Astrocyte (in vitro differentiated cells and primary cell): ENCODE data around the gene CDRT15. TPM values are rescaled to one million over a fixed set of nuclear protein-coding genes. Genes with fewer than 3 reads are reported as not detected.

Source experiments
- DNase-seq: peaks from one replicate; pipeline ENCODE4 v3.0.0-alpha.2; 2010; ENCODE audit warnings: low read depth
- FAIRE-seq: peaks from 2 replicates; lab custom pipeline; 2011; peaks lifted over from hg19 to GRCh38; lab: Jason Lieb, UNC
- H2AFZ ChIP-seq: 2 replicates; pipeline ENCODE4 v1.6.0; 2012; ENCODE audit warnings: low read depth, low read length, inconsistent platforms
- H3K27ac ChIP-seq: 2 replicates; pipeline ENCODE4 v1.5.1; 2011; ENCODE audit warnings: low read depth, low read length, inconsistent platforms
- H3K27me3 ChIP-seq: 2 replicates; pipeline ENCODE4 v1.6.0; 2011; ENCODE audit warnings: low read length, inconsistent platforms; ENCODE audit not compliant: insufficient read depth
- H3K36me3 ChIP-seq: 2 replicates; pipeline ENCODE4 v1.5.1; 2011; ENCODE audit warnings: low read length, inconsistent platforms; ENCODE audit not compliant: insufficient read depth
- H3K4me1 ChIP-seq: 2 replicates; pipeline ENCODE4 v1.5.1; 2011; ENCODE audit warnings: low read length, inconsistent platforms; ENCODE audit not compliant: insufficient read depth
- H3K4me2 ChIP-seq: 2 replicates; pipeline ENCODE4 v1.6.0; 2012; ENCODE audit warnings: low read length, inconsistent platforms
- H3K4me3 ChIP-seq: 2 replicates; pipeline ENCODE4 v1.5.1; 2011; ENCODE audit warnings: low read depth, mild to moderate bottlenecking, low read length, inconsistent platforms; ENCODE audit not compliant: insufficient read depth
- H3K79me2 ChIP-seq: 2 replicates; pipeline ENCODE4 v1.6.0; 2012; ENCODE audit warnings: mild to moderate bottlenecking, low read length, inconsistent platforms; ENCODE audit not compliant: insufficient read depth
- H3K9ac ChIP-seq: 2 replicates; pipeline ENCODE4 v1.6.0; 2012; ENCODE audit warnings: mild to moderate bottlenecking, low read length, inconsistent platforms
- H3K9me3 ChIP-seq: 2 replicates; pipeline ENCODE4 v1.5.1; 2012; ENCODE audit warnings: low read depth, mild to moderate bottlenecking, low read length, inconsistent platforms; ENCODE audit not compliant: insufficient read depth
- H4K20me1 ChIP-seq: 2 replicates; pipeline ENCODE4 v1.6.0; 2012; ENCODE audit warnings: low read length, inconsistent platforms; ENCODE audit not compliant: insufficient read depth
- H3K27ac Mint-ChIP-seq: one replicate; pipeline ENCODE4 v1.8.0; 2021; ENCODE audit warnings: mild to moderate bottlenecking, mixed read lengths; ENCODE audit not compliant: unreplicated experiment
- H3K27me3 Mint-ChIP-seq: one replicate; pipeline ENCODE4 v1.8.0; 2021; ENCODE audit warnings: low read depth, mixed read lengths; ENCODE audit not compliant: unreplicated experiment
- H3K36me3 Mint-ChIP-seq: one replicate; pipeline ENCODE4 v1.8.0; 2021; ENCODE audit warnings: low read depth, mixed read lengths; ENCODE audit not compliant: unreplicated experiment
- H3K4me1 Mint-ChIP-seq: one replicate; pipeline ENCODE4 v1.8.0; 2021; ENCODE audit warnings: low read depth, mixed read lengths; ENCODE audit not compliant: unreplicated experiment
- H3K4me3 Mint-ChIP-seq: one replicate; pipeline ENCODE4 v1.8.0; 2021; ENCODE audit warnings: mild to moderate bottlenecking, moderate library complexity, mixed read lengths; ENCODE audit not compliant: unreplicated experiment
- H3K9me3 Mint-ChIP-seq: one replicate; pipeline ENCODE4 v1.8.0; 2021; ENCODE audit warnings: mild to moderate bottlenecking, mixed read lengths; ENCODE audit not compliant: unreplicated experiment
- CTCF ChIP-seq: IDR thresholded peaks from 2 replicates; pipeline ENCODE4 v1.5.1; 2011; ENCODE audit warnings: low read depth, mild to moderate bottlenecking, inconsistent platforms, low read length, moderate library complexity; ENCODE audit not compliant: insufficient read depth
- EZH2 ChIP-seq: IDR thresholded peaks from 2 replicates; pipeline ENCODE4 v1.6.1; 2012; ENCODE audit warnings: mild to moderate bottlenecking, low read length, inconsistent platforms; ENCODE audit not compliant: insufficient read depth
- total RNA-seq: library from RNA; stranded (reverse); gene quantifications from 2 replicates; pipeline ENCODE4 v1.2.1, GENCODE V29; 2021

CDRT15 gene
- total RNA-seq, 1 donor from 2014 or later: not detected

DNA sequence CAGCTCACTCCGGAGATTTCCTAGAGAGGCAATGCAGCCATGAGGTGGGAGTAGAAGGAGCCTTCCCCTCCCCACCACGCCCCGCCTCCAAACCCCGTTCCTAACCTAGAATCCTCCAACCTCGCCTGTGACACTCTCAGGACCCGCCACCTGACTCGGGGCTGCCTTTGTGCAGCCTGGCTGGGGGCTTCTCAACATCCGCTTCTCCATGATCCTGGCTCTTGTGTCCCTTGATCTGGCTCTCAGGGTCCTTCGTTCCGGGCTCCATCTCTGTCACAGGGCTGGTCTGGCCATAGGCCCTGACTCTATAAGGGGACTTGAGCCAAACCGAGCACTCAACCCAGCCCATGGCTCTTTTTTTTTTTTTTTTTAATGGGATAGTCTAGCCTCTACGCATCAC lies 24.3 kb downstream of the CDRT15 start:
- TF ChIP-seq EZH2 (no peak), CTCF (no peak)
- Histone ChIP-seq H3K4me3 (no peak overlapping the region), H3K79me2 (no peaks in the 10 kb centered on the region), H3K27ac (no peak overlapping the region), H3K4me2 (no peak overlapping the region), H3K4me1 (no peaks in the 10 kb centered on the region), H3K36me3 (peaks cover 2% of the 10 kb centered on the region), H3K9me3 (no peaks in the 10 kb centered on the region), H4K20me1 (no peaks in the 10 kb centered on the region), H3K27me3 (no peaks in the 10 kb centered on the region), H2AFZ (no peak overlapping the region), H3K9ac (no peak overlapping the region)
- Mint-ChIP-seq H3K27me3 (no peaks in the 10 kb centered on the region), H3K27ac (no peak overlapping the region), H3K4me1 (peaks cover 4% of the 10 kb centered on the region), H3K36me3 (peaks cover 30% of the 10 kb centered on the region), H3K9me3 (peaks cover 3% of the 10 kb centered on the region), H3K4me3 (no peak overlapping the region)
- FAIRE-seq: no peak
- no peak for DNase-seq

- Mint-ChIP-seq H3K9me3 (peaks cover 3% of the 10 kb centered on the region), H3K4me1 (peaks cover 4% of the 10 kb centered on the region)
These were observed 24.9 kb downstream of the CDRT15 start for GRCh38 chr17:14211801-14212200.

More at GRCh38 chr17:14211801-14212200, 24.9 kb downstream of the CDRT15 start:
- Histone ChIP-seq H3K36me3 (peaks cover 4% of the 10 kb centered on the region), H4K20me1 (no peaks in the 10 kb centered on the region), H3K4me2 (no peak overlapping the region), H2AFZ (no peak overlapping the region), H3K4me3 (no peak overlapping the region), H3K27me3 (no peaks in the 10 kb centered on the region), H3K9ac (no peak overlapping the region), H3K4me1 (no peaks in the 10 kb centered on the region), H3K27ac (no peak overlapping the region), H3K79me2 (no peaks in the 10 kb centered on the region), H3K9me3 (no peaks in the 10 kb centered on the region)
- Mint-ChIP-seq H3K27me3 (no peaks in the 10 kb centered on the region), H3K4me3 (no peak overlapping the region), H3K27ac (no peak overlapping the region), H3K36me3 (peaks cover 33% of the 10 kb centered on the region)
- no peak for FAIRE-seq
- DNase-seq: no peak
- TF ChIP-seq EZH2 (no peak), CTCF (no peak)
